Measurements from ENCODE around the gene TRA2B. TPM values are rescaled to one million over a fixed set of nuclear protein-coding genes. Genes with fewer than 3 reads are reported as not detected.
"Not testable (repeated sequence)": the region's sequence is repeated elsewhere in the genome, so short reads cannot be mapped to it uniquely, and the experiment has no call there.

TRA2B gene
- polyA plus RNA-seq, 5 donors: 249 to 313 (median 294) TPM

GRCh38 chr3:185929192-185930151 is 8.3 kb downstream of the TRA2B start:
- no peak for DNase-seq

GRCh38 chr3:185928496-185928895 is 9.3 kb downstream of the TRA2B start:
- no peak for DNase-seq

GRCh38 chr3:185927501-185928200 is 10.2 kb downstream of the TRA2B start:
- no peak for DNase-seq

DNA sequence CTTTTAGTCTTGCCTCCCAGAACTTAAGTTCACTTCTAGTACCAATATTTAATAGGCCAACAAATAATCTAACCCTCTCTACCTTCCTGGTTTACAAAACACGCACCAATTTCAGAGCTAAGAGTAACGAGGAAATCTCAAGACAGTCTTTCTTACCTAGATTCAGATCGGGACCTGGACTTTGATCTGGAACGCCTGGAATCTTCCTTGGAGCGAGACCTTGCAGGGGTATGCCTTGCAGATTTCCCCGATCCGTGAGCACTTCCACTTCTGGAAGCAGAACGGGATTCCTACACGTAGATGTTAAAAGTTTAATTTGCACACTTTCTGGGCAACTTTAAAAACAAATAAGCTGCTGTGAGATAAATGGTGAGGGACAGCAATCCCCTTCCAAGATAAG is 11.4 kb downstream of the TRA2B start:
- no peak for DNase-seq

GRCh38 chr3:185925353-185925752 is 12.5 kb downstream of the TRA2B start:
- no peak for DNase-seq

DNA sequence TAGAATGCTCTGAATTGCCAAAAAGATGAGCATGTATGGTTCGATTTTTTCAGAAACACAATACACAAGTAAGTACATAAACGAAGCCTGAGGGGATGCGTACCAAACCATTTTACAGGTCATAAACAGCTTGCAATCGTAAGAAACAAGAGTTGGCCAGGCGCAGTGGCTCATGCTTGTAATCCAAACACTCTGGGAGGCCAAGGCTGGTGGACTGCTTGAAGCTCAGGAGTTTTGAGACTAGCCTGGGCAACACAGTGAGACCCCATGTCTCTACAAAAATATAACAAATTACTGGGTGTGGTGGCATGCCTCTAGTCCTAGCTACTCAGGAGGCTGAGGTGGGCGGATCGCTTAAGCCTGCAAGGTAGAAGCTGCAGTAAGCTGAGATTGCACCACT is 13.4 kb downstream of the TRA2B start:
- DNase-seq: no peak

GRCh38 chr3:185920184-185920583 is 17.6 kb downstream of the TRA2B start:
- no peak for DNase-seq

DNA sequence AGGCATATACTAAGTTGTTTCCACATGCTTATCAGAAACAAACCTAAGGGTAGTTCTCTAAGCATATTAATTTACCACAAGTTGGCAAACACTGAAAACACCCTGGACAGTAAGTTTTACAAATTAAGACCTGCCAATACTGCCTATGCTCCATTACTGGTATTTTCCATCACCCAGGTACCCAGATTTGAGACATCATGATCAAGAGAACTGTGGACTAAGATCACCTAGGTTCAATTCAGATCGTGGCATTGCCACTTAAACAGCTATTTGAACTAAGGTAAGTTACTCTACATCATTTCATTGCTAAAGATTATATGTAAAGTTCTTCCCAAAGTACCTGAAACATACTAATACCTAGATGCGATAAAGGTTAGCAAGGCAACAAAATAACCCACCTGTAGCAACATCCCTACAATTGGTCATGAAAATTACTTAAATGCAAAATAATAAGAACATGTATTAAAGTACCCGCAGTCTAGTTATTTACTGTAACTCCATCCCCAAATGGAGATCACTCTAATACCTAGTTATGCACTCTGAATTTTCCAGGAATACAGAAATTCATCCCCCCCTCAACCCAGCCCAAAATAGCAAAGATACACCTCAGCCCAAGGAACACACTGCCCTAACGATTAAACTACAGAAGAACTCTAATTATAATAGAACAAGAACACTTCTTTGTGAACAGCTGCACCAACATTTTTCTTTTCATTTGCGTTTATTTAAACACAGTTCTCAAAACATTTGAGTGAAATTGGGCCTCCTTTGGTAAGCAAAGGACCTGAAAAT is 21.6 kb downstream of the TRA2B start:
- no peak for DNase-seq

- no peak for DNase-seq
Observed at GRCh38 chr3:185915642-185916041, 22.2 kb downstream of the TRA2B start.

DNA sequence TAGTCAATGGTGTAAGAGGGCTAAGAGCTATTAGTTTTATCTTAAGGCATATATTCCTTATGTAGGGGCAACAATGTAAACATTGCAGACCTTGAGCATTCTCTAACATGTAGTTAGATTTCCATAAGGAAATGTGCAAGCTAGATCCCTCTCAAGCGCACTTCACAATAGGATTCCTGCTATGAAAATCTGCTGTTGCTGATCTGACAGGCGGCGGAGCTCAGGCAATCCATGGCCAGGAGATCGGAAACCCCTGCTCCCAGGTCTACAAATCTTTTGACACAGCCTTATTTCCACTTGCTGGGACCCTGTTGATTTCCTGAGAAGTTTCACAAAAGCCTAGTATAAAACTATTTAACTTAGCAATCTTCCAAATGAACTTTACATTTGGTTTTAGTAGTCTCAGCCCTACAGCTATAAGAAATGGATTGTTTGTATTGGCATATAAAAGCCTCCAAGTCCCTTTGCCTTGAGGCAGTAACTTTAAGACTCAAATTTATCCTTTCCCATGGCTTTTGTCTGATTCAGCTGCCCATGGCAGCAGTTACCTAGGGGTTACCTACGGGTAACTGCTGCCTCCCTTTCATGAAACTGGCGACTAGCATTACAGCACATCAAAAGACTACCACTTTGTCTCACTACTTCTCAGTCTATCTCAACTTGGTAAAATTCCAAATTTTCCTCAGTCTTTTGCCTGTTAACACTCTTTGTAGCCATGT is 22.7 kb downstream of the TRA2B start:
- no peak for DNase-seq

GRCh38 chr3:185912929-185913901 is 24.6 kb downstream of the TRA2B start:
- no peak for DNase-seq

DNA sequence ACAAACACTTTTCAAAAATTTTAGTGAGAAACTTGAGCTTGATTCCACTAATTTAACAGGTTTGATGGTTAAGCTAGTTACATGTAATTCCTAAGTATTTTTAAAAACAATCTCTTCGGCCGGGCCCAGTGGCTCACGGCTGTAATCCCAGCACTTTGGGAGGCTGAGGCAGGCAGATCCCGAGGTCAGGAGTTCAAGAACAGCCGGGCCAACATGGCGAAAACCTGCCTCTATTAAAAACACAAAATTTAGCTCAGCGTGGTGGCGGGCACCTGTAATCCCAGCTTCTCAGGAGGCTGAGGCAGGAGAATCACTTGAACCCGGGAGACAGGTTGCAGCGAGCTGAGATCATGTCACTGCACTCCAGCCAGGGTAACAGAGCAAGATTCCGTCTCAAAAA is 25.3 kb downstream of the TRA2B start:
- DNase-seq: no peak

DNA sequence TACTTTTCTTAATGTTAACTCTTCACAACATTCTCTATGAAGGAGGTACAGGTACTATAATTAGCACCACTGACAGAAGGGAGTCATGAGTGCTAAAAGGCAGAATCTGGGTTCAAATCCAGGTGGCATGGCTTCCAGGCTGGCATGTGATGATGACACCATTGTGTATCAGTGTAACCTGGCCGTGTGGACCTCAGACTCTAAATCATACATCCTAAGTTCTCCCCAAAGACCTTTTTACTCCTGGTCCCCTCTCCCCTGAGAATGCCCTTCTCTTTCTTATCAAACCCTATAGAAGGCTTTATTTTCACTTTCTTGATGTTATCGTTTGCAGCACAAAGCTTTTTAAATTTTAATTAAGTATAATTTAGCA is 26.8 kb downstream of the TRA2B start:
- not testable (repeated sequence) for DNase-seq

- not testable (repeated sequence) for DNase-seq
Observed at GRCh38 chr3:185910322-185911075, 27.3 kb downstream of the TRA2B start.

DNA sequence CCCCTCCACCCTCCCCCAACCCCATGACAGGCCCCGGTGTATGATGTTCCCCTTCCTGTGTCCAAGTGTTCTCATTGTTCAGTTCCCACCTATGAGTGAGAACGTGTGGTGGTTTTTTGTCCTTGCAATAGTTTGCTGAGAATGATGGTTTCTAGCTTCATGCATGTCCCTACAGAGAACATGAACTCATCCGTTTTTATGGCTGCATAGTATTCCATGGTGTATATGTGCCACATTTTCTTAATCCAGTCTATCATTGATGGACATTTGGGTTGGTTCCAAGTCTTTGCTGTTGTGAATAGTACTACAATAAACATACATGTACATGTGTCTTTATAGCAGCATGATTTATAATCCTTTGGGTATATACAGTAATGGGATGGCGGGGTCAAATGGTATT is 27.9 kb downstream of the TRA2B start:
- DNase-seq: not testable (repeated sequence)

DNA sequence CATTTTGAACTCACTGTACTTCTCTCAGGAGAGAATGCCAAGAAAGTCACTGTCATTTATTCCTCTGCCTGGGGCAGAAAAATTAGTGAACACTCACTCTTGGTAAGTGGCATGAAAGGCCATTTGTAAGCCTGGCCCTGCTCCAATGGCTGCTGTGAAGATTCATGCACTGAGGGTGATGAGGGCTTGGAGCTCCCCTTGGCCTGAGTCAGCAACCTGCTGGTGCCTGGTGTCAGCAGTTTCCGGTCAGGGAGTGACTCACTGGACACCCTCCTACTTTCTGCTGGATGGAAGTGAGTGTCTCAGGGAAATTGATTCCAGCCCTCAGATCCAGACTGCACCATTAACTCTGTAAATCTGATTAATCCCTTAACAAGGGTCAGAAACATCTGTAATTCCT is 37.6 kb downstream of the TRA2B start:
- DNase-seq: no peak

GRCh38 chr3:185896636-185897035 is 41.2 kb downstream of the TRA2B start:
- DNase-seq: no peak

DNA sequence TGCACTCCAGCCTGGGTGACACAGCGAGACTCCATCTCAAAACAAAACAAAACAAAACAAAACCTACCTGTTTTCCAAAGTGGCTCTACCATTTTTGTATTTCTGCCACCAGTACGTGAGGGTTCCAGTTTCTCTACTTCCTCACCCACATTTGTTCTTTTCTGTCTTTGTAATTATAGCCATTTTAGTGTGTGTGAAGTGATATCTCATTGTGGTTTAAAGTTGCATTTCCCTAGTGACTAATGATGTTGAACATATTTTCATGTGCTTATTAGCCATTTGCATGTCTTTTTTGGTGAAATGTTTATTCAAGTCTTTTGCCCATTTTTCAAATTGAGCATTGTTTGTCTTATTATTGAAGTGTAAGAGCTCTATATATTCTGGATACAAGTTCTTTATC is 50.7 kb downstream of the TRA2B start:
- no peak for DNase-seq

GRCh38 chr3:185884641-185885040 is 53.2 kb downstream of the TRA2B start:
- DNase-seq: no peak

DNA sequence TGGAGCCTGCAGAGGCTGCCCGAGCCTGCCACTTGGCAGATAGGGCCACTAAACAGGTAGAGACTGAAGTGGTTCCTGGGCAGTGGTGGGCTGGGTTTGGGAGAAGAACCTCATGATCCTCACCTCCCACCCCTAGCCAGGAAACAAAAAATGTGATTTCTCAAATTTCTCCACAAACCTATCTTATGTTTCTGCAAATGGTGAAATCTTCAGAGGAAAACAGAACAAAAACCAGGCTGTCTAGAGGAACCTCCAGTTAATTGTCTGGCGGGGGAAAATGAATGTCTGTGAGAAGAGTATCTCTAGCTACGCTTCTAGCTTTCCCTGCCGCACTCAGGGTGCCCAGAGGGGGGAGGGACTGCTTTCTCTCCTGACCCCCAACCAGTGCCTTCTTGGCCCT is 55.9 kb downstream of the TRA2B start:
- DNase-seq: no peak
